GM19455 (cell line): ENCODE results near the gene TMX1.
A peak's percentile ranks its signal among the peaks of the same experiment; 100 is the strongest.
"Not testable (repeated sequence)": the region's sequence is repeated elsewhere in the genome, so short reads cannot be mapped to it uniquely, and the experiment has no call there.

Experiments
- ATAC-seq: cut with Tn5 transposase; IDR thresholded peaks from one replicate; pipeline ENCODE4 v1.9.1; 2021; ENCODE audit not compliant: unreplicated experiment

TMX1 gene

GRCh38 chr14:51239813-51240803 lies at the start of gene TMX1:
TMX1 (plus strand) TSS chr14:51240247; CDS start chr14:51240293, 46 bp downstream.
- peak; percentile 92 for ATAC-seq

GRCh38 chr14:51201890-51202289 lies 38.2 kb upstream of the TMX1 start:
- no peak for ATAC-seq

GRCh38 chr14:51202914-51203665 lies 37.0 kb upstream of the TMX1 start:
- no peak for ATAC-seq

GRCh38 chr14:51203881-51204280 lies 36.2 kb upstream of the TMX1 start:
- no peak for ATAC-seq

GRCh38 chr14:51205486-51205885 lies 34.6 kb upstream of the TMX1 start:
- no peak for ATAC-seq

GRCh38 chr14:51206462-51206861 lies 33.6 kb upstream of the TMX1 start:
- no peak for ATAC-seq

- no peak for ATAC-seq
These were observed 32.4 kb upstream of the TMX1 start for GRCh38 chr14:51207621-51208020.

- ATAC-seq, result no peak
These were observed 31.1 kb upstream of the TMX1 start for GRCh38 chr14:51208982-51209381.

- no peak for ATAC-seq
These were observed 30.6 kb upstream of the TMX1 start for GRCh38 chr14:51209457-51209856.

- ATAC-seq, result no peak
These were observed 29.5 kb upstream of the TMX1 start for GRCh38 chr14:51210594-51210993.

GRCh38 chr14:51211149-51211548 lies 28.9 kb upstream of the TMX1 start:
- ATAC-seq, result no peak

GRCh38 chr14:51216602-51217001 lies 23.4 kb upstream of the TMX1 start:
- no peak for ATAC-seq

- no peak for ATAC-seq
These were observed 20.3 kb upstream of the TMX1 start for GRCh38 chr14:51219473-51220448.

- not testable (repeated sequence) for ATAC-seq
These were observed 16.6 kb upstream of the TMX1 start for GRCh38 chr14:51223463-51223862.

- ATAC-seq, result no peak
These were observed 15.5 kb upstream of the TMX1 start for GRCh38 chr14:51224551-51224950.

- no peak for ATAC-seq
These were observed 14.3 kb upstream of the TMX1 start for GRCh38 chr14:51225751-51226150.

GRCh38 chr14:51228391-51228790 lies 11.7 kb upstream of the TMX1 start:
- ATAC-seq, result no peak

GRCh38 chr14:51228890-51229289 lies 11.2 kb upstream of the TMX1 start:
- ATAC-seq, result no peak

- no peak for ATAC-seq
These were observed 3.7 kb upstream of the TMX1 start for GRCh38 chr14:51236314-51236713.

GRCh38 chr14:51240804-51241380 lies 845 bp downstream of the TMX1 start:
- no peak for ATAC-seq
